AG04450 (cell line): ENCODE measurements around the gene NFKBIL1. TPM values are rescaled to one million over a fixed set of nuclear protein-coding genes. Genes with fewer than 3 reads are reported as not detected.

Source experiments
- CTCF ChIA-PET: fragments of 300-600, 350-600 bp; formaldehyde crosslinking; extraction: SDS; loops from one replicate; lab custom pipeline; 2022; ENCODE audit warnings: antibody characterized with exemption, inconsistent platforms; lab: Charles Lee
- POLR2A ChIA-PET: fragments of 350-600 bp; formaldehyde crosslinking; extraction: SDS; loops from one replicate; lab custom pipeline; 2021; ENCODE audit warnings: antibody characterized with exemption, inconsistent platforms; lab: Yijun Ruan, JAX
- DNase-seq: peaks from one replicate; pipeline ENCODE4 v3.0.0-alpha.2; 2011; ENCODE audit warnings: low read depth, low spot score
- H3K27ac ChIP-seq: one replicate; pipeline ENCODE4 v1.5.1; 2012; ENCODE audit warnings: low read depth, low read length, control low read depth
- H3K27me3 ChIP-seq: one replicate; pipeline ENCODE4 v1.6.0; 2012; ENCODE audit warnings: low read length; ENCODE audit not compliant: control insufficient read depth, insufficient read depth
- H3K4me3 ChIP-seq: 2 replicates; pipeline ENCODE4 v1.5.1; 2011; ENCODE audit warnings: mild to moderate bottlenecking, low read depth, low read length, control low read depth
- H3K9me3 ChIP-seq: 2 replicates; pipeline ENCODE4 v1.5.1; 2012; ENCODE audit warnings: low read length; ENCODE audit not compliant: control insufficient read depth, insufficient read depth
- CTCF ChIP-seq: IDR thresholded peaks from 2 replicates; pipeline ENCODE4 v1.5.1; 2011; ENCODE audit warnings: low read depth, low read length, control low read depth, inconsistent platforms
- polyA plus RNA-seq: library from polyadenylated mRNA; depleted of rRNA; stranded (reverse); fragments of >200 nt; gene quantifications from 2 replicates; pipeline ENCODE4 v1.2.3, GENCODE V29; 2011

The NFKBIL1 gene
- polyA plus RNA-seq, 1 experiment = 5.1 TPM

GRCh38 chr6:31576897-31577578 lies 29.6 kb downstream of the NFKBIL1 start:
- peaks cover 30% of the 10 kb centered on the region for H3K27me3 ChIP-seq
- POLR2A ChIA-PET = no interaction called here
- H3K27ac ChIP-seq = no peak overlapping the region
- H3K4me3 ChIP-seq = no peak overlapping the region
- no peak for TF ChIP-seq CTCF
- DNase-seq = no peak
- CTCF ChIA-PET = interaction anchor here (0.6 to 9.5 kb wide), 4 partner anchors 17 to 178 kb away, joined by 3 to 132 read pairs (median 3); partner anchors contain the start of gene ATP6V1G2
- H3K9me3 ChIP-seq = no peaks in the 10 kb centered on the region; the same call in 1 of the 2 replicates

GRCh38 chr6:31577579-31577966 lies 30.2 kb downstream of the NFKBIL1 start:
- Histone ChIP-seq H3K27me3 (peaks cover 27% of the 10 kb centered on the region), H3K9me3 (no peaks in the 10 kb centered on the region; the same call in 1 of the 2 replicates), H3K4me3 (no peak overlapping the region), H3K27ac (no peak overlapping the region)
- no peak for DNase-seq
- ChIA-PET POLR2A (no interaction called here), CTCF (interaction anchor here (9.5 kb wide), 1 partner anchor 20 kb away, joined by 132 read pairs; no protein-coding TSS in a partner anchor)
- TF ChIP-seq CTCF = no peak

- CTCF ChIA-PET = interaction anchor here (2.3 to 9.5 kb wide), 3 partner anchors 8 to 31 kb away, joined by 11 to 132 read pairs (median 31); partner anchors contain the start of genes ATP6V1G2 and NFKBIL1
These were observed 31.0 kb downstream of the NFKBIL1 start for GRCh38 chr6:31578184-31579118.

GRCh38 chr6:31579119-31579505 lies 31.7 kb downstream of the NFKBIL1 start:
- POLR2A ChIA-PET = no interaction called here
- CTCF ChIA-PET = interaction anchor here (2.3 to 9.5 kb wide), 3 partner anchors 9 to 32 kb away, joined by 11 to 132 read pairs (median 31); partner anchors contain the start of genes ATP6V1G2 and NFKBIL1
- Histone ChIP-seq H3K4me3 (no peak overlapping the region), H3K27me3 (peaks cover 18% of the 10 kb centered on the region), H3K9me3 (no peaks in the 10 kb centered on the region; the same call in 1 of the 2 replicates), H3K27ac (no peak overlapping the region)
- no peak for TF ChIP-seq CTCF
- no peak for DNase-seq

More at GRCh38 chr6:31578184-31579118, 31.0 kb downstream of the NFKBIL1 start:
- Histone ChIP-seq H3K27ac (no peak overlapping the region), H3K9me3 (no peaks in the 10 kb centered on the region; the same call in 1 of the 2 replicates), H3K27me3 (peaks cover 22% of the 10 kb centered on the region), H3K4me3 (no peak overlapping the region)
- no peak for TF ChIP-seq CTCF
- POLR2A ChIA-PET = no interaction called here
- no peak for DNase-seq
